ENCODE measurements around the gene TNS3.

- TF ChIP-seq, protein P1, sequence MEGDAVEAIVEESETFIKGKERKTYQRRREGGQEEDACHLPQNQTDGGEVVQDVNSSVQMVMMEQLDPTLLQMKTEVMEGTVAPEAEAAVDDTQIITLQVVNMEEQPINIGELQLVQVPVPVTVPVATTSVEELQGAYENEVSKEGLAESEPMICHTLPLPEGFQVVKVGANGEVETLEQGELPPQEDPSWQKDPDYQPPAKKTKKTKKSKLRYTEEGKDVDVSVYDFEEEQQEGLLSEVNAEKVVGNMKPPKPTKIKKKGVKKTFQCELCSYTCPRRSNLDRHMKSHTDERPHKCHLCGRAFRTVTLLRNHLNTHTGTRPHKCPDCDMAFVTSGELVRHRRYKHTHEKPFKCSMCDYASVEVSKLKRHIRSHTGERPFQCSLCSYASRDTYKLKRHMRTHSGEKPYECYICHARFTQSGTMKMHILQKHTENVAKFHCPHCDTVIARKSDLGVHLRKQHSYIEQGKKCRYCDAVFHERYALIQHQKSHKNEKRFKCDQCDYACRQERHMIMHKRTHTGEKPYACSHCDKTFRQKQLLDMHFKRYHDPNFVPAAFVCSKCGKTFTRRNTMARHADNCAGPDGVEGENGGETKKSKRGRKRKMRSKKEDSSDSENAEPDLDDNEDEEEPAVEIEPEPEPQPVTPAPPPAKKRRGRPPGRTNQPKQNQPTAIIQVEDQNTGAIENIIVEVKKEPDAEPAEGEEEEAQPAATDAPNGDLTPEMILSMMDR (IDR thresholded peaks at IDR 0.05): no peak
- TF ChIP-seq POLR2AphosphoS5 (IDR thresholded peaks at IDR 0.05) (no peak), POLR2A (IDR thresholded peaks at IDR 0.05) (no peak), EP300 (IDR thresholded peaks at IDR 0.05) (no peak)
Measured at GRCh38 chr7:47447621-47448349, 134.1 kb downstream of the TNS3 start.
